ENCODE results near the gene OTOG. TPM values are rescaled to one million over a fixed set of nuclear protein-coding genes. Genes with fewer than 3 reads are reported as not detected.

OTOG gene
- total and polyA plus RNA-seq, 2 of the 8 experiments (the other 6 are each of a cell fraction or from before 2014, with no cell fraction given), result 0.41 to 1.5 TPM

- Histone ChIP-seq H3K14ac (ENCODE audit: insufficient read length) (no peak overlapping the region), H3K9me3 (ENCODE audit: insufficient read depth in 2 of 2, low read depth in 1 of 2, low read length in 1 of 2) (no peaks in the 10 kb centered on the region), H3K56ac (replicated peaks; ENCODE audit: insufficient read length, low read depth, low read length) (no peak overlapping the region), H3K18ac (ENCODE audit: extremely low read depth, low read length) (no peak overlapping the region), H2BK120ac (replicated peaks; ENCODE audit: low read depth, low read length) (no peak overlapping the region), H2BK5ac (ENCODE audit: low read depth, low read length) (no peak overlapping the region), H2AFZ (ENCODE audit: low read length) (no peak overlapping the region), H3K9ac (replicated peaks in 1 of 4; ENCODE audit: extremely low read depth in 1 of 4, low read depth in 3 of 4, low read length in 3 of 4) (no peak overlapping the region), H2BK12ac (ENCODE audit: low read depth, low read length) (no peak overlapping the region), H2BK15ac (ENCODE audit: low read length) (no peak overlapping the region), H4K8ac (ENCODE audit: extremely low read depth, insufficient read depth, low read length) (no peak overlapping the region), H3K79me1 (ENCODE audit: low read depth, low read length) (no peaks in the 10 kb centered on the region), H3K79me2 (ENCODE audit: control insufficient read depth in 1 of 2, insufficient read depth in 2 of 2, low read length in 2 of 2) (no peaks in the 10 kb centered on the region), H3K27ac (ENCODE audit: low read depth, low read length) (no peak overlapping the region), H3K36me3 (ENCODE audit: control insufficient read depth in 2 of 4, insufficient read depth in 4 of 4, low read length in 3 of 4) (no peaks in the 10 kb centered on the region), H4K91ac (replicated peaks; ENCODE audit: insufficient read length, low read length) (no peak overlapping the region), H3K4me3 (ENCODE audit: extremely low read depth in 1 of 4, insufficient read depth in 2 of 4, low read depth in 3 of 4, low read length in 4 of 4) (no peak overlapping the region), H3K27me3 (replicated peaks in 1 of 4; ENCODE audit: control insufficient read depth in 3 of 4, extremely low read depth in 1 of 4, insufficient read depth in 3 of 4, low read length in 3 of 4) (no peaks in the 10 kb centered on the region), H4K5ac (ENCODE audit: insufficient read length, low read depth, low read length) (no peak overlapping the region), H4K20me1 (replicated peaks in 1 of 2; ENCODE audit: control insufficient read depth in 1 of 2, insufficient read depth in 2 of 2, low read length in 2 of 2) (no peaks in the 10 kb centered on the region), H3K4me1 (replicated peaks in 1 of 4; ENCODE audit: control insufficient read depth in 3 of 4, insufficient read depth in 4 of 4, low read length in 3 of 4) (peaks cover 0 to 6% (median 3%) of the 10 kb centered on the region in 4 experiments; a peak in 6 of 7 replicates), H3K4me2 (ENCODE audit: insufficient read depth in 1 of 2, low read depth in 2 of 2, low read length in 2 of 2) (no peak overlapping the region), H3K23ac (ENCODE audit: insufficient read length) (no peak overlapping the region), H3K23me2 (ENCODE audit: low read depth, low read length) (no peaks in the 10 kb centered on the region), H3K4ac (replicated peaks; ENCODE audit: insufficient read length, low read depth, low read length) (no peak overlapping the region), H2AK5ac (ENCODE audit: low read depth, low read length) (no peak overlapping the region), H2BK20ac (ENCODE audit: low read length) (no peak overlapping the region)
- ChIA-PET CTCF (ENCODE audit: partially characterized antibody) (interaction anchor here (1.1 to 44.8 kb wide), 6 partner anchors 0 to 231 kb away, joined by 3 to 1414 read pairs (median 249); partner anchors contain the start of gene KCNJ11), POLR2A (ENCODE audit: partially characterized antibody) (no interaction called here)
- DNase-seq (ENCODE audit: low read depth in 1 of 2, low spot score in 2 of 2) (no peak), FAIRE-seq (no peak)
- 88% methylated on average over 12 of the region's 17 CpGs; no CpG with 5 or more reads in 1 of the 2 experiments for WGBS, 2 experiments (ENCODE audit: extremely low coverage in 1 of 2, insufficient coverage in 1 of 2, insufficient read length in 1 of 2, insufficient replicate concordance in 2 of 2, low coverage in 1 of 2, low lambda C conversion rate in 2 of 2, missing lambda C conversion rate in 1 of 2)
- TF ChIP-seq POLR2A (IDR thresholded peaks at IDR 0.05; ENCODE audit: control extremely low read depth in 1 of 2, low read depth in 2 of 2, low read length in 2 of 2) (no peak), KDM5A (IDR thresholded peaks at IDR 0.05; ENCODE audit: low read length) (no peak), NANOG (IDR thresholded peaks at IDR 0.05; ENCODE audit: insufficient read depth, low read depth, low read length, poor library complexity, severe bottlenecking) (no peak), BRCA1 (IDR thresholded peaks at IDR 0.05; ENCODE audit: low read depth, low read length) (no peak), SRF (IDR thresholded peaks at IDR 0.05; ENCODE audit: low read depth, low read length) (no peak), GABPA (IDR thresholded peaks at IDR 0.05; ENCODE audit: borderline replicate concordance, insufficient read depth, low read length) (no peak), KDM1A (IDR thresholded peaks at IDR 0.05; ENCODE audit: borderline replicate concordance, low read length) (no peak), CBX5 (IDR thresholded peaks at IDR 0.05; ENCODE audit: low read depth, low read length) (no peak), PHF8 (conservative IDR thresholded peaks at IDR 0.05; ENCODE audit: low read depth, low read length) (no peak), SIN3A (conservative IDR thresholded peaks at IDR 0.05 in 1 of 2, IDR thresholded peaks at IDR 0.05 in 1 of 2; ENCODE audit: low read depth in 1 of 2, low read length in 2 of 2) (no peak), TCF12 (IDR thresholded peaks at IDR 0.05; ENCODE audit: low read depth, low read length) (no peak), CBX8 (IDR thresholded peaks at IDR 0.05; ENCODE audit: borderline replicate concordance, low read depth, low read length) (no peak), SP4 (IDR thresholded peaks at IDR 0.05; ENCODE audit: low read length) (no peak), SP2 (IDR thresholded peaks at IDR 0.05; ENCODE audit: low read length) (no peak), SIRT6 (IDR thresholded peaks at IDR 0.05; ENCODE audit: low read length) (no peak)
- TF ChIP-seq, protein P1, sequence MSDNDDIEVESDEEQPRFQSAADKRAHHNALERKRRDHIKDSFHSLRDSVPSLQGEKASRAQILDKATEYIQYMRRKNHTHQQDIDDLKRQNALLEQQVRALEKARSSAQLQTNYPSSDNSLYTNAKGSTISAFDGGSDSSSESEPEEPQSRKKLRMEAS (IDR thresholded peaks at IDR 0.05), result no peak
Observed at GRCh38 chr11:17522655-17523054, 24.4 kb upstream of the OTOG start.
